ENCODE results near the gene ASIC2. TPM values are rescaled to one million over a fixed set of nuclear protein-coding genes. Genes with fewer than 3 reads are reported as not detected.

The ASIC2 gene
- total RNA-seq, 1 donor from 2014 or later: not detected

DNA sequence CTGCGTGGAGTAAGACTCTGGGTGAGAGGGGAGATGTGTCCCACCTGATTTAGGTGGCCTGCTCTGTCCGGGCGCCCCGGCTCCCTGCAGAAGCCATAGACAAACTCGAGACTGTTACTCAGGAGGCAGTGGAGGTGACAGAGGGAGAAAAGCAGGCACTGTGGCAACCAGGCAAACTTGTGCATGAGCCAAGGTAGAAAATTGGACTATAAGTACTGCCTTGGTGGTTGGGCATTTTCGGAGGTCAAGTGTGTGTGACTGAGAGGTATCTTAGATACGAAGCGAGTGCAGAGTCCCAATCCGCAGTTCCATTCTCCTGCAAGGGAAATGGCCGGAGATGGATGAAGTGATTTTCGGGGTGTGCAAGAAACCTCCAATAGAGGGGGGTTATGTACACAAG is 328.6 kb downstream of the ASIC2 start:
- no peak for TF ChIP-seq CTCF (IDR thresholded peaks at IDR 0.05; ENCODE audit: unreplicated experiment)
- Mint-ChIP-seq H3K4me1 (ENCODE audit: unreplicated experiment) (no peaks in the 10 kb centered on the region), H3K27me3 (ENCODE audit: unreplicated experiment) (peaks cover 7% of the 10 kb centered on the region), H3K9me3 (ENCODE audit: unreplicated experiment) (no peaks in the 10 kb centered on the region), H3K36me3 (ENCODE audit: low read depth, unreplicated experiment) (no peaks in the 10 kb centered on the region), H3K4me3 (ENCODE audit: unreplicated experiment) (no peak overlapping the region), H3K27ac (ENCODE audit: unreplicated experiment) (no peak overlapping the region)
- no peak for DNase-seq (ENCODE audit: low spot score)

Data from endothelial cell (in vitro differentiated cells).